HepG2 (cell line): ENCODE measurements around the gene LDLRAD4. TPM values are rescaled to one million over a fixed set of nuclear protein-coding genes. Genes with fewer than 3 reads are reported as not detected.

Experiments
- ATAC-seq: fragments of 200-7000 bp; cut with Tn5 transposase; 3 replicates; pipeline ENCODE4 v1.9.1; 2020; ENCODE audit warnings: mild to moderate bottlenecking, moderate library complexity
- BruUV-seq: library from RNA; stranded (reverse); fragments of 400-500 nt; replicated peaks from 2 replicates; lab custom pipeline; 2021; lab: Mats Ljungman, UMichigan
- CTCF ChIA-PET: fragments of 300-600 bp; formaldehyde crosslinking; extraction: SDS; loops from one replicate; lab custom pipeline; 2021; ENCODE audit warnings: low total read pairs, inconsistent platforms, low intra/inter-chr PET ratio; lab: Yijun Ruan, JAX
- POLR2A ChIA-PET: fragments of 350-600 bp; sonication (Branson Sonifier 250); formaldehyde crosslinking; loops from one replicate; lab custom pipeline; 2020; ENCODE audit warnings: antibody characterized with exemption, inconsistent platforms; lab: Yijun Ruan, JAX
- DNase-seq: peaks from one replicate; pipeline ENCODE4 v3.0.0-alpha.2; 2015; ENCODE audit warnings: low spot score
- FAIRE-seq: peaks from 3 replicates; lab custom pipeline; 2011; peaks lifted over from hg19 to GRCh38; lab: Jason Lieb, UNC
- H2AFZ ChIP-seq: one replicate; pipeline ENCODE4 v1.6.1; 2011; ENCODE audit warnings: low read length, inconsistent platforms
- H3K27ac ChIP-seq: fragments of 300-600 bp; 3 replicates; pipeline ENCODE4 v1.8.0; 2011; ENCODE audit warnings: mixed run types, mild to moderate bottlenecking, mixed read lengths, low read length, inconsistent platforms; ENCODE audit not compliant: insufficient read depth; ENCODE audit errors: extremely low read length
- H3K27me3 ChIP-seq, 2 experiments: fragments of 200-600 bp in 1 of 2; 2 replicates in 1 of 2; 3 replicates in 1 of 2; pipeline versions ENCODE4 v1.6.0 to v1.8.0; 2011; ENCODE audit warnings: low read length in 2 of 2, mild to moderate bottlenecking in 2 of 2, moderate library complexity in 2 of 2, inconsistent platforms in 1 of 2; ENCODE audit not compliant: insufficient read depth in 2 of 2, control insufficient read depth in 1 of 2
- H3K36me3 ChIP-seq, 2 experiments: fragments of 200-600 bp in 1 of 2; replicated peaks in 1 of 2; 2 replicates in 1 of 2; 3 replicates in 1 of 2; pipeline versions ENCODE4 v1.5.1 to v1.8.0; 2011; ENCODE audit warnings: low read length in 2 of 2, inconsistent platforms in 1 of 2; ENCODE audit not compliant: insufficient read depth in 2 of 2, control insufficient read depth in 1 of 2
- H3K4me1 ChIP-seq: 2 replicates; pipeline ENCODE4 v1.5.1; 2012; ENCODE audit warnings: low read length, inconsistent platforms; ENCODE audit not compliant: insufficient read depth
- H3K4me2 ChIP-seq: 2 replicates; pipeline ENCODE4 v1.6.0; 2011; ENCODE audit warnings: low read depth, low read length, inconsistent platforms
- H3K4me3 ChIP-seq, 3 experiments: fragments of 200-600 bp in 1 of 3; sonication (generic), shearing (Covaris generic) in 1 of 3; replicated peaks in 1 of 3; 2 replicates each; pipeline ENCODE4 v1.5.1; 2011 to 2016; ENCODE audit warnings: low read length in 3 of 3, inconsistent platforms in 2 of 3, low read depth in 2 of 3, mild to moderate bottlenecking in 2 of 3, control low read depth in 1 of 3, mixed read lengths in 1 of 3; ENCODE audit not compliant: insufficient read depth in 1 of 3
- H3K79me2 ChIP-seq: one replicate; pipeline ENCODE4 v1.6.1; 2011; ENCODE audit warnings: low read length, inconsistent platforms; ENCODE audit not compliant: insufficient read depth
- H3K9ac ChIP-seq: 2 replicates; pipeline ENCODE4 v1.6.0; 2011; ENCODE audit warnings: mild to moderate bottlenecking, low read depth, low read length, inconsistent platforms; ENCODE audit not compliant: insufficient read depth
- H3K9me3 ChIP-seq: 2 replicates; pipeline ENCODE4 v1.5.1; 2012; ENCODE audit warnings: mild to moderate bottlenecking, low read length
- H4K20me1 ChIP-seq: 2 replicates; pipeline ENCODE4 v1.6.0; 2011; ENCODE audit warnings: inconsistent platforms, mild to moderate bottlenecking, low read length, moderate library complexity; ENCODE audit not compliant: insufficient read depth
- ATF7 ChIP-seq, 2 experiments: fragments of 450-650 bp in 1 of 2; sonication (generic) in 1 of 2; formaldehyde crosslinking in 1 of 2; IDR thresholded peaks; 2 replicates each; pipeline versions ENCODE4 v1.4.0 to v1.6.1; 2016 to 2020; ENCODE audit warnings: antibody characterized with exemption in 1 of 2, mild to moderate bottlenecking in 1 of 2, missing genetic modification reagents in 1 of 2
- CC2D1A ChIP-seq: sonication (generic); formaldehyde crosslinking; IDR thresholded peaks from 2 replicates; pipeline ENCODE4 v1.8.1; 2023; ENCODE audit warnings: mild to moderate bottlenecking, missing genetic modification reagents
- MEIS2 ChIP-seq: sonication (generic); formaldehyde crosslinking; IDR thresholded peaks from 2 replicates; pipeline ENCODE4 v1.9.0; 2021; ENCODE audit warnings: mild to moderate bottlenecking, missing genetic modification reagents
- MIXL1 ChIP-seq: IDR thresholded peaks from 2 replicates; pipeline ENCODE4 v1.6.1; 2016
- POLR2A ChIP-seq, 2 experiments: IDR thresholded peaks; 2 replicates each; pipeline ENCODE4 v1.6.1; 2011; ENCODE audit warnings: low read depth in 2 of 2, low read length in 2 of 2, mild to moderate bottlenecking in 1 of 2, moderate library complexity in 1 of 2; ENCODE audit not compliant: insufficient read depth in 1 of 2
- RFXANK ChIP-seq: IDR thresholded peaks from 2 replicates; pipeline ENCODE4 v1.6.1; 2016
- STAT5B ChIP-seq: sonication (generic); formaldehyde crosslinking; IDR thresholded peaks from 2 replicates; pipeline ENCODE4 v1.4.0; 2020; ENCODE audit warnings: missing genetic modification reagents
- ZNF160 ChIP-seq: sonication (generic); formaldehyde crosslinking; IDR thresholded peaks from 2 replicates; pipeline ENCODE4 v1.8.0; 2022; ENCODE audit warnings: mild to moderate bottlenecking, inconsistent platforms, missing genetic modification reagents
- ZSCAN31 ChIP-seq: sonication (generic); formaldehyde crosslinking; IDR thresholded peaks from 2 replicates; pipeline ENCODE4 v1.5.0; 2020; ENCODE audit warnings: low read depth, mild to moderate bottlenecking, missing genetic modification reagents
- WGBS: methylation state at CpG from one replicate; pipeline ENCODE4 v1.1.6; 2017; ENCODE audit warnings: low lambda C conversion rate; 5-methylcytosine and 5-hydroxymethylcytosine counted together
- in situ Hi-C: cut with HindIII; loops from 2 replicates; pipeline ENCODE4 v1.10.0; 2017; ENCODE audit warnings: low pct_unique_long_range_greater_than_20kb; ENCODE audit not compliant: extremely low pct_ligation_motif_present
- intact Hi-C: fragments of 100-400 bp; cut with micrococcal nuclease; formaldehyde crosslinking; loops from one replicate; pipeline ENCODE4 v1.10.0; 2022; ENCODE audit not compliant: unreplicated experiment
- polyA plus RNA-seq, 8 experiments: library from polyadenylated mRNA; depleted of rRNA in 3 of 8; stranded (reverse) in 7 of 8; unstranded in 1 of 8; fragments of >200 nt; fragmentation: Illumina TruSeq in 4 of 8; extraction: Trizol in 4 of 8; gene quantifications; 2 replicates each; pipeline versions ENCODE4 v1.2.1 to v1.2.3, GENCODE V29; 2011 to 2016; ENCODE audit warnings: low read depth in 4 of 8, missing spikeins in 1 of 8, mixed read lengths in 1 of 8; ENCODE audit not compliant: insufficient read depth in 1 of 8
- total RNA-seq, 5 experiments: library from RNA; depleted of rRNA; stranded (reverse); fragments of >200 nt; fragmentation: Illumina TruSeq; extraction: Trizol; gene quantifications; 2 replicates each; pipeline ENCODE4 v1.2.3, GENCODE V29; 2016; ENCODE audit warnings: low read depth in 1 of 5
- TF ChIP-seq, protein P1 (sequence below): sonication (generic); formaldehyde crosslinking; IDR thresholded peaks from 2 replicates; pipeline ENCODE4 v1.5.0; 2020; ENCODE audit warnings: missing genetic modification reagents
- TF ChIP-seq, protein P2 (sequence below): sonication (generic); formaldehyde crosslinking; conservative IDR thresholded peaks from 2 replicates; pipeline ENCODE4 v1.4.0; 2020; ENCODE audit warnings: missing genetic modification reagents
- TF ChIP-seq, protein P3 (sequence below): sonication (generic); formaldehyde crosslinking; IDR thresholded peaks from 2 replicates; pipeline ENCODE4 v1.9.0; 2021; ENCODE audit warnings: missing genetic modification reagents, mild to moderate bottlenecking, borderline replicate concordance

The LDLRAD4 gene
- total and polyA plus RNA-seq, 2 of the 13 experiments (the other 11 are each of a cell fraction or from before 2014, with no cell fraction given) = 13.6 to 20.9 TPM

DNA sequence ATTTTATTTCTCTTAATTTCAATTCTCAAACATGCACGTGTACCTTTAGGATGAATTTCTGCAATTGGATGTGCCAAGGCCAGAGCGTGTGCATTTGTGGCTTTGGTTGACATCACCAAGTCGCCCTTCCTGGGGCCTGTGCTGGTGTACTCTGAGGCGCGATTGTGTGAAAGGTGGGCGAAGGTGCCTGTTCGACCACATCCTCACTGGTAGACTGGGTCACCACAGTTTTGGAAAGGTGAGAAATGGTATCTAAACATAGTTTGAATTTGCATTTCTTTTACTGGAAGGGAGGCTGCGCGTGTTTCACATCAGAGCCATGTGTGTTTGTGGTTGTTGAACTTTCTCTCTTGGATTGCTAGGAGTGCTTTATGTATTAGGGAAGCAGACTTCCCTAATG is 89.8 kb downstream of the LDLRAD4 start:
- Histone ChIP-seq H3K79me2 (no peaks in the 10 kb centered on the region), H3K4me3 (no peak overlapping the region), H3K9ac (no peak overlapping the region), H3K27me3 (no peaks in the 10 kb centered on the region), H3K27ac (no peak overlapping the region), H3K9me3 (no peaks in the 10 kb centered on the region), H2AFZ (no peak overlapping the region), H3K4me2 (no peak overlapping the region), H3K4me1 (peaks cover 13% of the 10 kb centered on the region), H3K36me3 (no peaks in the 10 kb centered on the region), H4K20me1 (no peaks in the 10 kb centered on the region)
- ChIA-PET POLR2A (no interaction called here), CTCF (no interaction called here)
- ATAC-seq = no peak
- in situ Hi-C loops = no loop called here
- no peak for DNase-seq
- no TSS peak for BruUV-seq
- intact Hi-C loops = no loop called here
- 92% methylated on average over 8 of the region's 9 CpGs for WGBS
- FAIRE-seq = no peak
- TF ChIP-seq CC2D1A (no peak), RFXANK (CRISPR knock-in tag) (no peak), STAT5B (CRISPR knock-in tag) (no peak), ATF7 (IDR thresholded peaks at IDR 0.05) (no peak), ATF7 (CRISPR knock-in tag; IDR thresholded peaks at IDR 0.05) (no peak), POLR2A (IDR thresholded peaks at IDR 0.05; ENCODE audit: insufficient read depth in 1 of 2, low read depth in 2 of 2, low read length in 2 of 2) (no peak), MEIS2 (CRISPR knock-in tag) (no peak), MIXL1 (CRISPR knock-in tag) (no peak), ZNF160 (CRISPR knock-in tag) (no peak), ZSCAN31 (CRISPR knock-in tag) (no peak)
- TF ChIP-seq, protein P1, sequence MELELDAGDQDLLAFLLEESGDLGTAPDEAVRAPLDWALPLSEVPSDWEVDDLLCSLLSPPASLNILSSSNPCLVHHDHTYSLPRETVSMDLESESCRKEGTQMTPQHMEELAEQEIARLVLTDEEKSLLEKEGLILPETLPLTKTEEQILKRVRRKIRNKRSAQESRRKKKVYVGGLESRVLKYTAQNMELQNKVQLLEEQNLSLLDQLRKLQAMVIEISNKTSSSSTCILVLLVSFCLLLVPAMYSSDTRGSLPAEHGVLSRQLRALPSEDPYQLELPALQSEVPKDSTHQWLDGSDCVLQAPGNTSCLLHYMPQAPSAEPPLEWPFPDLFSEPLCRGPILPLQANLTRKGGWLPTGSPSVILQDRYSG (CRISPR knock-in tag) = no peak
- TF ChIP-seq, protein P2, sequence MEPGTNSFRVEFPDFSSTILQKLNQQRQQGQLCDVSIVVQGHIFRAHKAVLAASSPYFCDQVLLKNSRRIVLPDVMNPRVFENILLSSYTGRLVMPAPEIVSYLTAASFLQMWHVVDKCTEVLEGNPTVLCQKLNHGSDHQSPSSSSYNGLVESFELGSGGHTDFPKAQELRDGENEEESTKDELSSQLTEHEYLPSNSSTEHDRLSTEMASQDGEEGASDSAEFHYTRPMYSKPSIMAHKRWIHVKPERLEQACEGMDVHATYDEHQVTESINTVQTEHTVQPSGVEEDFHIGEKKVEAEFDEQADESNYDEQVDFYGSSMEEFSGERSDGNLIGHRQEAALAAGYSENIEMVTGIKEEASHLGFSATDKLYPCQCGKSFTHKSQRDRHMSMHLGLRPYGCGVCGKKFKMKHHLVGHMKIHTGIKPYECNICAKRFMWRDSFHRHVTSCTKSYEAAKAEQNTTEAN (CRISPR knock-in tag) = no peak
- TF ChIP-seq, protein P3, sequence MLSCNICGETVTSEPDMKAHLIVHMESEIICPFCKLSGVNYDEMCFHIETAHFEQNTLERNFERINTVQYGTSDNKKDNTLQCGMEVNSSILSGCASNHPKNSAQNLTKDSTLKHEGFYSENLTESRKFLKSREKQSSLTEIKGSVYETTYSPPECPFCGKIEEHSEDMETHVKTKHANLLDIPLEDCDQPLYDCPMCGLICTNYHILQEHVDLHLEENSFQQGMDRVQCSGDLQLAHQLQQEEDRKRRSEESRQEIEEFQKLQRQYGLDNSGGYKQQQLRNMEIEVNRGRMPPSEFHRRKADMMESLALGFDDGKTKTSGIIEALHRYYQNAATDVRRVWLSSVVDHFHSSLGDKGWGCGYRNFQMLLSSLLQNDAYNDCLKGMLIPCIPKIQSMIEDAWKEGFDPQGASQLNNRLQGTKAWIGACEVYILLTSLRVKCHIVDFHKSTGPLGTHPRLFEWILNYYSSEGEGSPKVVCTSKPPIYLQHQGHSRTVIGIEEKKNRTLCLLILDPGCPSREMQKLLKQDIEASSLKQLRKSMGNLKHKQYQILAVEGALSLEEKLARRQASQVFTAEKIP (CRISPR knock-in tag) = no peak
- TF ChIP-seq, all 625 proteins: peak for 0
